ENCODE measurements around the gene LRRFIP1.

LRRFIP1 gene

GRCh38 chr2:237663517-237664110, 36.2 kb downstream of the LRRFIP1 start:
- Histone ChIP-seq H3F3A (ENCODE audit: control insufficient read depth, insufficient read depth) (peaks cover 9% of the 10 kb centered on the region), H3K27ac (ENCODE audit: low read depth, low read length) (no peak overlapping the region), H3K4me1 (ENCODE audit: control insufficient read depth, low read length) (peaks cover 60% of the 10 kb centered on the region), H4K20me1 (ENCODE audit: control insufficient read depth, insufficient read depth, low read depth, low read length) (no peaks in the 10 kb centered on the region), H3K4me3 (ENCODE audit: low read length) (no peak overlapping the region), H3K36me3 (ENCODE audit: control insufficient read depth, low read length) (no peaks in the 10 kb centered on the region), H3K79me2 (ENCODE audit: control insufficient read depth, low read length) (no peaks in the 10 kb centered on the region), H3K9me2 (replicated peaks; ENCODE audit: control insufficient read depth, low read length) (no peaks in the 10 kb centered on the region), H3K4me2 (ENCODE audit: low read length) (no peak overlapping the region), H3K9me3 (ENCODE audit: control insufficient read depth, insufficient read depth, low read length) (no peaks in the 10 kb centered on the region), H3K27me3 (ENCODE audit: control insufficient read depth, low read length) (peaks cover 3% of the 10 kb centered on the region; the same call in 1 of the 2 replicates)
- TF ChIP-seq EZH2phosphoT487 (IDR thresholded peaks at IDR 0.05; ENCODE audit: borderline replicate concordance, low read length) (no peak), CTCF (IDR thresholded peaks at IDR 0.05; ENCODE audit: low read depth, low read length, poor library complexity, severe bottlenecking) (no peak)

DNA sequence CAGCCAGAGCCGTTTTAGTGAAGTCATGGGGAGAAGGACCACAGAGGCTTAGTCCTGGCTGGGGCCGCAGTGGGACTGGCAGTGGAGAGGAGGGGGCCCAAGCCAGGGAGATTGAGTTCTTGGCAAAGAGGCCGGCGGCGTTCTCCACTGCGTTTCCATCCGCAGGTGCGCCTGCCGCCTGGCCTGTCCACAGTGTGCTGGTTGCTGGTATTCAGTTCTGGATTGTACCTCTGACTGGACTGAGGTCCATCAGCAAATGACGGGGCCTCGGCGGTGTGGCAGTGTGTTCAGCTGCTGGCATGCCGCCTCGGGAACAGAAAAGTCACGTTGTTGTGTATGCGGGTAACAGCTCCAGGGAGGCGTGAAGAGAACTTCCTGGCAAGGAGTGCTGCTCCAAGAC, 36.8 kb downstream of the LRRFIP1 start:
- Histone ChIP-seq H3K27me3 (ENCODE audit: control insufficient read depth, low read length) (peaks cover 3% of the 10 kb centered on the region; the same call in 1 of the 2 replicates), H3K79me2 (ENCODE audit: control insufficient read depth, low read length) (no peaks in the 10 kb centered on the region), H3K27ac (ENCODE audit: low read depth, low read length) (no peak overlapping the region), H3K4me3 (ENCODE audit: low read length) (no peak overlapping the region), H3K4me1 (ENCODE audit: control insufficient read depth, low read length) (peaks cover 65% of the 10 kb centered on the region), H3K4me2 (ENCODE audit: low read length) (no peak overlapping the region), H3F3A (ENCODE audit: control insufficient read depth, insufficient read depth) (peaks cover 13% of the 10 kb centered on the region), H3K9me3 (ENCODE audit: control insufficient read depth, insufficient read depth, low read length) (no peaks in the 10 kb centered on the region), H3K36me3 (ENCODE audit: control insufficient read depth, low read length) (no peaks in the 10 kb centered on the region), H3K9me2 (replicated peaks; ENCODE audit: control insufficient read depth, low read length) (no peaks in the 10 kb centered on the region), H4K20me1 (ENCODE audit: control insufficient read depth, insufficient read depth, low read depth, low read length) (no peaks in the 10 kb centered on the region)
- TF ChIP-seq CTCF (IDR thresholded peaks at IDR 0.05; ENCODE audit: low read depth, low read length, poor library complexity, severe bottlenecking) (no peak), EZH2phosphoT487 (IDR thresholded peaks at IDR 0.05; ENCODE audit: borderline replicate concordance, low read length) (no peak)

DNA sequence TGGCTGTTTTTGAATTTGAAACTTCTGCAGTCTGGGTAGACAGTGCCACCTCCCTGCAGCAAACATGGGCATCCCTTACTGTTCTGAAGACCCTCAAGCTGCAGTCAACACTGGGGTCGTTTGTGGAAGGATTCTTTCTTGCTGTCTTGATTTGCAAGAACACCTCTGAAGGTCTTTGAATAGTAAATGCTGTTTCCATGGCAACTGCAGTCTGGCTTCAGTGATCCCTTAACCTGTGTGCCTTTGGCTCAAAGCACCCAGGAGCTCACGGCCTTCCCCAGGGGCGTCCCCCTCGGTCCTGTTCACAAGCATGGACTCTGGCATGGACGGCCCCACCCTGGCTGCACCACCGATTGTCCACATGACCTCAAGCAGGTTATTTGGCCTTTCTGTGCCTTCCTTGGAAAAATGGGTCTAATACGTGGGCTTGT, 38.3 kb downstream of the LRRFIP1 start:
- no peaks in the 10 kb centered on the region for H3K79me2 ChIP-seq (ENCODE audit: control insufficient read depth, low read length)
- no peaks in the 10 kb centered on the region for H4K20me1 ChIP-seq (ENCODE audit: control insufficient read depth, insufficient read depth, low read depth, low read length)
- no peaks in the 10 kb centered on the region for H3K27me3 ChIP-seq (ENCODE audit: control insufficient read depth, low read length)
- peak overlapping the region; percentile 40 for H3K4me3 ChIP-seq (ENCODE audit: low read length)
- H3F3A ChIP-seq (ENCODE audit: control insufficient read depth, insufficient read depth) = peaks cover 15% of the 10 kb centered on the region
- TF ChIP-seq EZH2phosphoT487 (IDR thresholded peaks at IDR 0.05; ENCODE audit: borderline replicate concordance, low read length) = no peak
- TF ChIP-seq CTCF (IDR thresholded peaks at IDR 0.05; ENCODE audit: low read depth, low read length, poor library complexity, severe bottlenecking) = no peak
- no peaks in the 10 kb centered on the region for H3K36me3 ChIP-seq (ENCODE audit: control insufficient read depth, low read length)
- H3K9me3 ChIP-seq (ENCODE audit: control insufficient read depth, insufficient read depth, low read length) = no peaks in the 10 kb centered on the region
- peak overlapping the region; percentile 59 for H3K4me2 ChIP-seq (ENCODE audit: low read length)
- no peaks in the 10 kb centered on the region for H3K9me2 ChIP-seq (replicated peaks; ENCODE audit: control insufficient read depth, low read length)
- H3K27ac ChIP-seq (ENCODE audit: low read depth, low read length) = no peak overlapping the region
- H3K4me1 ChIP-seq (ENCODE audit: control insufficient read depth, low read length) = peaks cover 81% of the 10 kb centered on the region
